ENCODE results near the gene TRAP1.
"Not testable (repeated sequence)": the region's sequence is repeated elsewhere in the genome, so short reads cannot be mapped to it uniquely, and the experiment has no call there.

TRAP1 gene

GRCh38 chr16:3670711-3671110 is 46.6 kb downstream of the TRAP1 start:
- DNase-seq, result no peak

- DNase-seq, result no peak
Measured at GRCh38 chr16:3669082-3669481, 48.2 kb downstream of the TRAP1 start.

GRCh38 chr16:3668626-3669025 is 48.7 kb downstream of the TRAP1 start:
- no peak for DNase-seq

- peak; percentile 53 for DNase-seq
Measured at GRCh38 chr16:3665508-3665907, 51.8 kb downstream of the TRAP1 start.

GRCh38 chr16:3664187-3664896 is 53.0 kb downstream of the TRAP1 start:
- no peak for DNase-seq

GRCh38 chr16:3662601-3663000 is 54.7 kb downstream of the TRAP1 start:
- DNase-seq, result no peak

- DNase-seq, result no peak
Measured at GRCh38 chr16:3661922-3662321, 55.4 kb downstream of the TRAP1 start.

GRCh38 chr16:3661311-3661710 is 56.0 kb downstream of the TRAP1 start:
- no peak for DNase-seq

GRCh38 chr16:3659251-3659650 is 58.1 kb downstream of the TRAP1 start:
- no peak for DNase-seq

GRCh38 chr16:3656491-3657468 is 60.5 kb downstream of the TRAP1 start:
- no peak for DNase-seq

GRCh38 chr16:3656160-3656490 is 61.2 kb downstream of the TRAP1 start:
- not testable (repeated sequence) for DNase-seq

- no peak for DNase-seq
Measured at GRCh38 chr16:3655396-3656159, 61.7 kb downstream of the TRAP1 start.

GRCh38 chr16:3655030-3655395 is 62.3 kb downstream of the TRAP1 start:
- no peak for DNase-seq

GRCh38 chr16:3654249-3654991 is 62.9 kb downstream of the TRAP1 start, which contains the start of gene DNASE1:
DNASE1 (plus strand) TSS chr16:3654691; CDS start chr16:3655374, 683 bp downstream.
- peak; percentile 60 for DNase-seq

GRCh38 chr16:3652373-3653195 is 64.7 kb downstream of the TRAP1 start:
- DNase-seq, result no peak

GRCh38 chr16:3651461-3652372 is 65.6 kb downstream of the TRAP1 start:
- no peak for DNase-seq

- no peak for DNase-seq
Measured at GRCh38 chr16:3650631-3651265, 66.6 kb downstream of the TRAP1 start.

- DNase-seq, result no peak
Measured at GRCh38 chr16:3646348-3646920, 70.9 kb downstream of the TRAP1 start.

GRCh38 chr16:3645504-3646347 is 71.6 kb downstream of the TRAP1 start:
- DNase-seq, result no peak
